ENCODE measurements around the gene STEEP1. TPM values are rescaled to one million over a fixed set of nuclear protein-coding genes. Genes with fewer than 3 reads are reported as not detected.

The STEEP1 gene
- total and polyA plus RNA-seq, 10 of the 15 experiments (the other 5 are each of a cell fraction or from before 2014, with no cell fraction given): 15.1 to 53.8 (median 26.0) TPM

GRCh38 chrX:119501511-119502148 lies 63.6 kb downstream of the STEEP1 start (continued):
- TF ChIP-seq ZNF217 (IDR thresholded peaks at IDR 0.05): no peak

- no peak overlapping the region; the same call in 1 of the 2 replicates for H3K4me2 ChIP-seq (ENCODE audit: control insufficient read depth, insufficient read depth)
- WGBS (ENCODE audit: insufficient coverage, insufficient replicate concordance, low lambda C conversion rate, missing lambda C conversion rate): 38% methylated on average over 13 of the region's 13 CpGs
Observed at GRCh38 chrX:119500061-119500800, 65.0 kb downstream of the STEEP1 start.

More at GRCh38 chrX:119500061-119500800, 65.0 kb downstream of the STEEP1 start:
- no TSS peak for BruUV-seq (replicated peaks)
- ChIA-PET RAD21 (ENCODE audit: unreplicated experiment) (interaction anchor here (0.9 to 1.2 kb wide), 3 partner anchors 12 to 291 kb away, joined by 4 to 5 read pairs (median 4); partner anchors contain the start of gene RPL39), POLR2A (interaction anchor here (0.6 to 1.6 kb wide), 4 partner anchors 24 to 105 kb away, joined by 3 to 5 read pairs (median 4); no protein-coding TSS in a partner anchor), CTCF (interaction anchor here (0.9 to 2.3 kb wide), 5 partner anchors 8 to 82 kb away, joined by 3 to 14 read pairs (median 5); no protein-coding TSS in a partner anchor), SMC1A (ENCODE audit: uncharacterized antibody, unreplicated experiment) (interaction anchor here (1.6 kb wide), 1 partner anchor 31 kb away, joined by 4 read pairs; no protein-coding TSS in a partner anchor)
- DNase-seq (ENCODE audit: low read depth, low spot score) (no peak), ATAC-seq (no peak), FAIRE-seq (no peak)
- no peak overlapping the region for H3K9ac ChIP-seq (ENCODE audit: control insufficient read depth, insufficient read depth, low read length)
- H3K4me1 ChIP-seq (ENCODE audit: control insufficient read depth, insufficient read depth, low read length): no peaks in the 10 kb centered on the region
- H3K79me2 ChIP-seq (ENCODE audit: control insufficient read depth, insufficient read depth, low read length): no peaks in the 10 kb centered on the region
- H3K27ac ChIP-seq (ENCODE audit: control insufficient read depth, insufficient read depth): no peak overlapping the region
- H3K27me3 ChIP-seq (replicated peaks in 1 of 2; ENCODE audit: control insufficient read depth in 2 of 2, insufficient read depth in 2 of 2, low read length in 1 of 2): no peaks in the 10 kb centered on the region
- no peak overlapping the region for H3K4me3 ChIP-seq
- H4K20me1 ChIP-seq (ENCODE audit: control insufficient read depth, insufficient read depth): no peaks in the 10 kb centered on the region
- in situ Hi-C loops (cut with MboI) (no loop called here), intact Hi-C loops (cut with micrococcal nuclease; ENCODE audit: unreplicated experiment) (no loop called here)
- no peaks in the 10 kb centered on the region for H3K36me3 ChIP-seq (ENCODE audit: control insufficient read depth in 2 of 2, insufficient read depth in 2 of 2, low read length in 1 of 2)
- H2AFZ ChIP-seq (ENCODE audit: control insufficient read depth, low read depth, low read length): no peak overlapping the region; the same call in 1 of the 2 replicates
- H3K9me3 ChIP-seq (replicated peaks; ENCODE audit: control insufficient read depth, insufficient read depth, low read length): no peaks in the 10 kb centered on the region
- TF ChIP-seq POLR2AphosphoS2 (IDR thresholded peaks at IDR 0.05; ENCODE audit: low read depth, low read length) (no peak), RAD51 (IDR thresholded peaks at IDR 0.05) (no peak), HDAC2 (IDR thresholded peaks at IDR 0.05) (no peak), TARDBP (IDR thresholded peaks at IDR 0.05; ENCODE audit: borderline replicate concordance) (no peak), SPI1 (IDR thresholded peaks at IDR 0.05; ENCODE audit: borderline replicate concordance, insufficient read depth, low read depth, low read length) (no peak), ZBTB40 (IDR thresholded peaks at IDR 0.05; ENCODE audit: borderline replicate concordance) (no peak), MEF2A (IDR thresholded peaks at IDR 0.05; ENCODE audit: insufficient read depth, low read depth, low read length) (no peak), RAD21 (IDR thresholded peaks at IDR 0.05; ENCODE audit: insufficient read depth, low read depth, low read length) (no peak), MTA2 (IDR thresholded peaks at IDR 0.05; ENCODE audit: low read depth) (no peak), NBN (IDR thresholded peaks at IDR 0.05) (no peak), CHD4 (IDR thresholded peaks at IDR 0.05) (no peak)

All from GM12878 (cell line).